Activated T-helper 1 cell treated with Interleukin-2 at 50 U/mL for 16 hours (primary cell): ENCODE results near the gene EGFL7.
"Not testable (repeated sequence)": the region's sequence is repeated elsewhere in the genome, so short reads cannot be mapped to it uniquely, and the experiment has no call there.

ENCODE experiments used
- DNase-seq: peaks from one replicate; pipeline ENCODE4 v3.0.0-alpha.2; 2020; ENCODE audit warnings: low read depth

The EGFL7 gene

GRCh38 chr9:136624184-136624951 lies 38.3 kb upstream of the EGFL7 start:
- DNase-seq = no peak

DNA sequence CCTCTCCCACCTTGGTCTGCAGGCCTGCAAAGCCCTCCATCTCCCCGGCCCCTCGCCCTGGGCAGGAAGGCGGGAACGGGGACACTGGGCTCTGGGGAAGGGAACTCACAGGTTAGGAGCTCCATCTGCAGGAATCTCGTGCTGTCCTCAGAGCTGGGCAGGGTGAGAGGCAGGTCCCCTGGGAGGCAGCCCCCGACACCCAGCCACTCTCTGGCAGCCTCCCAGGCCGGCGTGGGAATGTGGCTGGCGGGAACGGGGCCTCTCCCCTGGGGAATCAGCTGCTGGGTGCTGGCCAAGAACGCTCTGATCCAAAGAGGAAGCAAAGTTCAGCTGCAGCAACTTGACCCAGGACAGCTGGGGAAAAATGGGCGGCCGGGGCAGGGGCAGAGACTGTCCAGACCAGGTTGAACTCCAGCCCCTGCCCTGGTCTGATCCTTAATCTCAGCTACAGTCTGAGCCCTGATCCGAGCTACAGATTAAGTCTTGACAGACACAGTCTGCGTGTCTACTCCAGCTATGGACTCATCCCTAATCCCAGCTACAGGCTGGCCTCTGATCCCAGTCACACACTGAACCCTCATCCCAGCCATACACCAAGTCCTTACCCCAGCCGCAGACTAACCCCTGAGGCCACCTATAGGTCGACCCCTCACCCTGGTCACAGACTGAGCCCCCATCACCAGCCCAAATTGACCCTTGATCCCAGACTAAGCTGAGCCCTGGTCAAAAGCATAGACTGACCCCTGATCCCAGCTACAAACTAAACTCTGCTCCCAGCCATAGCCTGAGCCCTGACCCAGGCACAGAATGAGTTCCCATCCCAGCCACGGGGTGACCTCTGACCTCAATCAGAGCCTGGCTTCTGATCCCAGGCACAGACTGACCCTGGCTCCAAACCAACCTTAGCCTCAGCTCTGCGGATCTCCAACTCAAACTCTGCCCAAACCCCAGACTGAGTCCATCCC lies 37.3 kb upstream of the EGFL7 start:
- DNase-seq = no peak

DNA sequence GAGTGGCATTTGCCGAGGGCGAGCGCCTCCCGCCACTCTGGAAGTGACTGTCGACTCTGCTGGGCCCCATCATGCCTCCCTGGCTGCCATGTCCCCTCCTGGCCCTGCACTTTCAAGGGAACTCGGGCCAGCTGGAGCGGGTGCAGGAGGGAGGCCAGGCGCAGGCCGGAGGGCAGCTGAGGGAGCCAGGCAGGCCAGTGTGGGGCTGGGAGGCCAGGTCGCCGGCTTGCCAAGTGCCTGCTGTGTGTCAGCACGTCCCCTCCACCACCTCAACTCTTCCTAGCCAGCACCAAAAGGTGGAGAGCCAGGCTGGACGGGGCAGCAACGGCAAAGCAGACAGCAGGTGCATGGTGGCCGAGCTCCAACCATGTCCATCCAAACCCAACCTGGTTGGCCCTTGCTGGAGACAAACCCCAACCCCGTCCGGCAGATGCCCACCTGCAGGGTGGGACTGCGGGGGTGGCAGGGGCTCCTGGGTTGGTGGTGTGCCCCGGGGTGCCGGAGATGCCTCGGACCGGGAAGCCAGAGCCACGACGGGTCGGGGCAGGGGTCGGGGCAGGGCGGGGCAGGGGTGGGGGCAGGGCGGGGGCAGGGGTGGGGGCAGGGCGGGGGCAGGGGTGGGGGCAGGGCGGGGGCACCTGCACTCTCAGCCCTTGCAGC lies 36.5 kb upstream of the EGFL7 start:
- no peak for DNase-seq

- DNase-seq = no peak
Observed at GRCh38 chr9:136626740-136627642, 35.7 kb upstream of the EGFL7 start.

- no peak for DNase-seq
Observed at GRCh38 chr9:136627703-136628102, 35.0 kb upstream of the EGFL7 start.

DNA sequence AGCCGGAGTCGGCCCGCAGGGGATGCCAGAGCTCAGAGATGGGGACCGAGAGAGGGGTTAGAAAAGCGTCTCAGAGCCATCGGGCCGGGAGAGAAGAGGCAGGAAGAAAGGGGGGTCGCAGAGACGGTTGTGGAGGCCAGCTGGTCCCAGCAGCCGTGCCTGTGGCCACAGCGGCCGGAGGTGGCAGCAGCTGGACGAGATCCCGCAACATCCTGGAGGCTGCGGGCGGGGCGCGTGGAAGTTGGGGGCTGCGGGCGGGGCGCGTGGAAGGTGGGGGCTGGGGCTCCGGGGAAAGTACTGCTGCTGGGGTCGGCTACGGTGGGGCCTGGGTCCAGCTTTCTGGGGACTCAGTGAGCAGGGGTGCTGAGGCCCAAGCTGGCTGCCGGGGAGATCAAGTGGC lies 34.4 kb upstream of the EGFL7 start:
- DNase-seq = no peak

DNA sequence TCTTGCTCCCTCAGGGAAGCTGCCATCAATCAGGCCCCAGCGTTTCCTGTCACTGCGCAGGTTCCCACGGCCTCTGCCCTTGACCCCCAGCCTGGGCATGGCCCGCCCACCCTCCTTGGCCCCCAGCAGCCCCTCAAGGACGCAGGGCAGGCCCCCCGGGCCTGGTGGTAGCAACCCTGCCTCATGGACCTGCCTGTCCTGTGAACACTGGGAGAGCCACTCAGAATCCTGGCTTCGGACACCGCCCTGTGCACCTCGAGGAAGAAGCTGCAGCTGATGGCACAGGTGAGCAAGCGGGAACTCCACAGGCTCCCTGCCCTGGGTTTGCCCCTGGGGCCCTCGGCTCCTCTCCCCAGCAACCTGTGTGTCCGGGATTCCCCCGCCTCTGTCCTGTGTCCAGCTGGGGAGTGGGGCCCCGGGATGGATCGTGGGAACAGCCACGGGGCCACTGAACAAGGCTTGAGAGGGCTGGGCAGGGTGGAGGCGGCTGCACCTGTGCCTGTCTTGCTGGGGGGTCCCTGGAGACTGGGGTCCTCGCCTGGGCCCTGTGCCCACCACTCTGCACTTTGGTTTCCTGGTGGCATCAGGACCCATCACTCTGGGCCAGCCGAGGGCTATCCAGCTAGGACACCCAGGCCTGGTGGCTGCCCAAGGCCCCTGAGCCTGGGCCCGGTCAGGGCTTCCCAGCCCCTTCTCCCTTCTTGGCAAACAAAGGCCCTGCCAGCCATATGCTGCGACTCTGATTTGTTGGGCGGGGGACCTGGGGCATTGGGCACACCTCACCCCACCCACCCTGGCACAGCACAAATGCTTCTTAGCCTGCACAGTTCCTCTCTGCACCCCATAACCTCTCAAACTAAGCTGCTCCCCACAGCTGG lies 33.5 kb upstream of the EGFL7 start:
- no peak for DNase-seq

- DNase-seq = no peak
Observed at GRCh38 chr9:136629879-136630661, 32.6 kb upstream of the EGFL7 start.

DNA sequence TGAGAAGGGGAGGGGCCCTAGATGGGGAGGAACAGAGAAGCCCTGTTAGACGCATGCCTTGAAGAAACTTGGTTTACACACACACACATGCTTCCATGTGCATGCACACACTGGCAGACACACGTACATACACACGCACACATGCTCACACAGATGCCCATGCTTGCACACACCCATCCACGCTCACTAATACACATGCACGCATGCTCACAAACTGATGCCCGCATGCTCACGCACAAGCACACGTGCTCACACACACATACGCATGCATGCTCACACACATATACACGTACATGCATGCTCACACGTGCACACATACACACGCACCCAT lies 32.1 kb upstream of the EGFL7 start:
- DNase-seq = no peak

DNA sequence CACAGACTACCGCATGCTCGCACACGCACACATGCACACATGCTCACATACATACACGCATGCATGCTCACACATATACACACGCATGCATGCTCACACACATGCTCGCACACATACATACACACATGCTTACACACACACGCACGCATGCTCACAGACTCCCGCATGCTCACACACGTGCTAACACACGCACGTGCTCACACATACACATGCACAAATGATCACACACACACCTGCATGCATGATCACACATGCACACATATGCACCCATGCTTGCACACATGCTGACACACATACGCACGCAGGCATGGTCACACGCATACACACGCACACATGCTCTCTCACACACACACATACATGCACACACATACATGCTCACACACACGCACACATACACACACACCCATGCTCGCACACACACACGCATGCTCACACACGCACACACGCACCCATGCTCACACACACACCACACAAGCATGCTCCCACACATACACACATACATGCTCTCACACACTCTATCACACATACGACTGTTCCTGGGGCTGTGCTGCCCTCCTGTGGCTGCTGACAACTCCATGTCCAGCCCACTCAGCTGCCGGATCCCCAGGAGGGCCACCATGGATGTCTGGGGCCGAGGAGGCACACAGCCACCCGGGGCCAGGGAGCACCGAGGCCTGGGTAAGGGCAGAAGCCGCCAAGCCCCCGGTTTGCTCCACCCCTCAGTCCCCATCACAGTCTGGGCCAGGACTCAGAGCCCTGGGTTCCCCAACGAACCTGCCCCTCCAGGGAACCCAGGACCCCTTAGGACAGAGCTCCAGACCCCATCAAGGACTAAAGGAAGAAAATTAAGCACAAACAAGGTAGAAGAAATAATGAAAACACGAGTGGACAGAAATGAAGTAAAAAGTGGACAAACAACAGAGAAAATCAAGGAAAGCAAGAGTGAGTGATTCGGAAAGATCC lies 31.4 kb upstream of the EGFL7 start:
- DNase-seq = peak; percentile 69

DNA sequence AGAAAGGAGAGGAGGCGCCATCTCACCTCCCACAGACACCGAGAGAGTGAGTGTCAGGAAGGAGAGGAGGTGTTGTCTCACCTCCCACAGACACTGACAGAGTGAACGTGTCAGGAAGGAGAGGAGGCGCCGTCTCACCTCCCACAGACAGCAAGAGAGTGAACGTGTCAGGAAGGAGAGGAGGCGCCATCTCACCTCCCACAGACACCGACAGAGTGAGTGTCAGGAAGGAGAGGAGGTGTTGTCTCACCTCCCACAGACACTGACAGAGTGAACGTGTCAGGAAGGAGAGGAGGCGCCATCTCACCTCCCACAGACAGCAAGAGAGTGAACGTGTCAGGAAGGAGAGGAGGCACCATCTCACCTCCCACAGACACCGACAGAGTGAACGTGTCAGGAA lies 30.6 kb upstream of the EGFL7 start:
- DNase-seq = not testable (repeated sequence)

- not testable (repeated sequence) for DNase-seq
Observed at GRCh38 chr9:136632491-136633106, 30.1 kb upstream of the EGFL7 start.

- no peak for DNase-seq
Observed at GRCh38 chr9:136634904-136635303, 27.8 kb upstream of the EGFL7 start.

GRCh38 chr9:136640171-136641111 lies 22.3 kb upstream of the EGFL7 start:
- no peak for DNase-seq

GRCh38 chr9:136642439-136642921 lies 20.2 kb upstream of the EGFL7 start:
- DNase-seq = no peak

DNA sequence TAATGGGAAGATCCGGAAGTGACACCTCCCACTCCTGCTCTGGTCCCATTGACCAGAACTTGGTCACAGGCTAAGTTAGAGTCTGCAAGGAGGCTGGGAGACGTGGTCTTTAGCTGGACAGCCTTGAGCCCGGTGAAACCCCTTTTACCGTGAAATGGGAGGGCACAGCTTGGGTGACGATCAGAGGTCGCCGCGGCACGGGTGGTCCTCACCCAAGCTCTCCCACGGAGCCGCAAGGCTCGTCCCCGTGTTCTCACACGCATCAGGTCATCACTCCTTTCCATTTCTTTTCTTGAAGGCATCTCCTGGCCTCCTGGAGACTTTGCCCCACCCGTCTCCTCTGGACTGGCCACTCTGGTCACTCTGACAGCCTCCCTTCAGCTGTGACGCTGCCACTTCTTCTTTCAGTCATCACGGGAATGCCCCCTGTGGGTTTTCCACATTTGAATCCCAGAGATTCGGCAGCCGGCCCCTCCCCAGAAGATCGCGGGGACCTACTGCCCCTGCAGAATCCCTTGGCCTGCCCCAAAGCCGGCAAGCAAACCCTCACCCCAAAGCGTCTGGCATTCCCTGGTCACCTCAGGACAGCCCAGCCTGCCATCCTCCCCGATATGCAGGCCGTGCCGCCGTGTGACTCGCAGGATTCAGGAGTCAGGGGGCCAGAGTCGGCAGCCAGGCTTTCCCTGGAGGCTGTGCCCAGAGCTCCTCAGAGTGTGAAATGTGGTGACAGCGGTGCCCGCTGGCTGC lies 18.9 kb upstream of the EGFL7 start:
- no peak for DNase-seq
